ENCODE results near the gene PTPRS. TPM values are rescaled to one million over a fixed set of nuclear protein-coding genes. Genes with fewer than 3 reads are reported as not detected.

The PTPRS gene
- total and polyA plus RNA-seq, 2 of the 8 experiments (the other 6 are each of a cell fraction or from before 2014, with no cell fraction given), result 96.8 to 223 TPM

- Histone ChIP-seq H3K14ac (ENCODE audit: insufficient read length) (no peak overlapping the region), H3K4ac (replicated peaks; ENCODE audit: insufficient read length, low read depth, low read length) (no peak overlapping the region), H2BK15ac (ENCODE audit: low read length) (no peak overlapping the region), H3K4me3 (ENCODE audit: extremely low read depth in 1 of 4, insufficient read depth in 2 of 4, low read depth in 3 of 4, low read length in 4 of 4) (no peak overlapping the region), H4K8ac (ENCODE audit: extremely low read depth, insufficient read depth, low read length) (no peak overlapping the region; the same call in 1 of the 2 replicates), H3K79me2 (ENCODE audit: control insufficient read depth in 1 of 2, insufficient read depth in 2 of 2, low read length in 2 of 2) (no peaks in the 10 kb centered on the region), H3K9ac (replicated peaks in 1 of 4; ENCODE audit: extremely low read depth in 1 of 4, low read depth in 3 of 4, low read length in 3 of 4) (no peak overlapping the region), H3K23ac (ENCODE audit: insufficient read length) (no peak overlapping the region), H3K9me3 (ENCODE audit: insufficient read depth in 2 of 2, low read depth in 1 of 2, low read length in 1 of 2) (no peaks in the 10 kb centered on the region), H3K27ac (ENCODE audit: low read depth, low read length) (no peak overlapping the region), H2BK20ac (ENCODE audit: low read length) (no peak overlapping the region), H2BK12ac (ENCODE audit: low read depth, low read length) (no peak overlapping the region), H4K20me1 (replicated peaks in 1 of 2; ENCODE audit: control insufficient read depth in 1 of 2, insufficient read depth in 2 of 2, low read length in 2 of 2) (no peaks in the 10 kb centered on the region), H3K18ac (ENCODE audit: extremely low read depth, low read length) (no peak overlapping the region), H3K27me3 (replicated peaks in 1 of 4; ENCODE audit: control insufficient read depth in 3 of 4, extremely low read depth in 1 of 4, insufficient read depth in 3 of 4, low read length in 3 of 4) (peaks cover 0 to 3% (median 0%) of the 10 kb centered on the region in 4 experiments; a peak in 2 of 7 replicates), H3K23me2 (ENCODE audit: low read depth, low read length) (no peaks in the 10 kb centered on the region), H2BK120ac (replicated peaks; ENCODE audit: low read depth, low read length) (no peak overlapping the region), H3K4me1 (replicated peaks in 1 of 4; ENCODE audit: control insufficient read depth in 3 of 4, insufficient read depth in 4 of 4, low read length in 3 of 4) (peaks cover 0 to 5% (median 2%) of the 10 kb centered on the region in 4 experiments; a peak in 4 of 7 replicates), H4K91ac (replicated peaks; ENCODE audit: insufficient read length, low read length) (no peak overlapping the region), H3K79me1 (ENCODE audit: low read depth, low read length) (no peaks in the 10 kb centered on the region), H4K5ac (ENCODE audit: insufficient read length, low read depth, low read length) (no peak overlapping the region), H3K56ac (replicated peaks; ENCODE audit: insufficient read length, low read depth, low read length) (no peak overlapping the region), H2AK5ac (ENCODE audit: low read depth, low read length) (no peak overlapping the region), H3K4me2 (ENCODE audit: insufficient read depth in 1 of 2, low read depth in 2 of 2, low read length in 2 of 2) (no peak overlapping the region), H2BK5ac (ENCODE audit: low read depth, low read length) (no peak overlapping the region), H3K36me3 (ENCODE audit: control insufficient read depth in 2 of 4, insufficient read depth in 4 of 4, low read length in 3 of 4) (no peaks in the 10 kb centered on the region), H2AFZ (ENCODE audit: low read length) (no peak overlapping the region)
- 83% methylated on average over 13 of the region's 13 CpGs; no CpG with 5 or more reads in 1 of the 2 experiments for WGBS, 2 experiments (ENCODE audit: extremely low coverage in 1 of 2, insufficient coverage in 1 of 2, insufficient read length in 1 of 2, insufficient replicate concordance in 2 of 2, low coverage in 1 of 2, low lambda C conversion rate in 2 of 2, missing lambda C conversion rate in 1 of 2)
- DNase-seq (ENCODE audit: low read depth in 1 of 2, low spot score in 2 of 2) (no peak), FAIRE-seq (no peak)
- ChIA-PET POLR2A (ENCODE audit: partially characterized antibody) (no interaction called here), CTCF (ENCODE audit: partially characterized antibody) (interaction anchor here (0.7 to 1.8 kb wide), 4 partner anchors 12 to 260 kb away, joined by 3 to 5 read pairs (median 4); no protein-coding TSS in a partner anchor)
- TF ChIP-seq FOSL1 (IDR thresholded peaks at IDR 0.05; ENCODE audit: insufficient read depth, low read depth, low read length) (no peak), HDAC2 (IDR thresholded peaks at IDR 0.05; ENCODE audit: borderline replicate concordance in 1 of 2, low read depth in 2 of 2, low read length in 2 of 2) (no peak), YY1 (IDR thresholded peaks at IDR 0.05; ENCODE audit: low read depth, low read length) (no peak), KDM1A (IDR thresholded peaks at IDR 0.05; ENCODE audit: borderline replicate concordance, low read length) (no peak), SAP30 (IDR thresholded peaks at IDR 0.05; ENCODE audit: insufficient read depth, insufficient replicate concordance, low read length) (no peak), SIN3A (conservative IDR thresholded peaks at IDR 0.05 in 1 of 2, IDR thresholded peaks at IDR 0.05 in 1 of 2; ENCODE audit: low read depth in 1 of 2, low read length in 2 of 2) (no peak), NRF1 (IDR thresholded peaks at IDR 0.05; ENCODE audit: low read depth, low read length) (no peak), POLR2AphosphoS5 (IDR thresholded peaks at IDR 0.05; ENCODE audit: low read depth, low read length) (no peak), CBX5 (IDR thresholded peaks at IDR 0.05; ENCODE audit: low read depth, low read length) (no peak), ATF2 (IDR thresholded peaks at IDR 0.05; ENCODE audit: low read length) (no peak), CEBPB (IDR thresholded peaks at IDR 0.05; ENCODE audit: low read depth, low read length) (no peak), JUND (IDR thresholded peaks at IDR 0.05; ENCODE audit: low read length) (no peak)
These were observed 16.3 kb upstream of the PTPRS start for GRCh38 chr19:5356918-5357317.

Data from H1 (cell line).